Measurements from ENCODE around the gene ADAT1.

The ADAT1 gene

GRCh38 chr16:75575958-75576357 is 47.1 kb downstream of the ADAT1 start:
- no peak for DNase-seq (ENCODE audit: low spot score)

- no peak for DNase-seq (ENCODE audit: low spot score)
These were observed 49.1 kb downstream of the ADAT1 start for GRCh38 chr16:75573955-75574354.

- DNase-seq (ENCODE audit: low spot score) = peak; percentile 91
These were observed 50.1 kb downstream of the ADAT1 start for GRCh38 chr16:75572864-75573542.

- no peak for DNase-seq (ENCODE audit: low spot score)
These were observed 52.5 kb downstream of the ADAT1 start for GRCh38 chr16:75570396-75571065.

- no peak for DNase-seq (ENCODE audit: low spot score)
These were observed 55.2 kb downstream of the ADAT1 start for GRCh38 chr16:75567911-75568310.

- DNase-seq (ENCODE audit: low spot score) = peak; percentile 65
These were observed 56.3 kb downstream of the ADAT1 start for GRCh38 chr16:75566758-75567255.

GRCh38 chr16:75566040-75566757 is 56.9 kb downstream of the ADAT1 start, which contains the start of gene GABARAPL2:
Gene GABARAPL2 (plus strand): TSS chr16:75566379. CDS start chr16:75566487, 108 bp downstream.
- peak; percentile 94 for DNase-seq (ENCODE audit: low spot score)

- no peak for DNase-seq (ENCODE audit: low spot score)
These were observed 57.4 kb downstream of the ADAT1 start for GRCh38 chr16:75565640-75566039.

GRCh38 chr16:75559564-75560372 is 63.3 kb downstream of the ADAT1 start:
- DNase-seq (ENCODE audit: low spot score) = no peak

- no peak for DNase-seq (ENCODE audit: low spot score)
These were observed 64.2 kb downstream of the ADAT1 start for GRCh38 chr16:75558846-75559401.

- no peak for DNase-seq (ENCODE audit: low spot score)
These were observed 66.6 kb downstream of the ADAT1 start for GRCh38 chr16:75556431-75556950.

- peak; percentile 95 for DNase-seq (ENCODE audit: low spot score)
These were observed 67.2 kb downstream of the ADAT1 start, which contains the start of gene TMEM231 for GRCh38 chr16:75555707-75556430. Gene TMEM231 (minus strand): TSS chr16:75556252. CDS start chr16:75556209, 43 bp downstream.

GRCh38 chr16:75555213-75555706 is 67.8 kb downstream of the ADAT1 start:
- no peak for DNase-seq (ENCODE audit: low spot score)

- no peak for DNase-seq (ENCODE audit: low spot score)
These were observed 70.1 kb downstream of the ADAT1 start for GRCh38 chr16:75552951-75553350.

- DNase-seq (ENCODE audit: low spot score) = peak; percentile 46
These were observed 72.8 kb downstream of the ADAT1 start for GRCh38 chr16:75550211-75550662.

Data from hematopoietic multipotent progenitor cell treated with erythropoietin and hydrocortisone succinate and interleukin-3 and kit ligand, for 17 days (in vitro differentiated cells).